ENCODE results near the gene DNAJA3. TPM values are rescaled to one million over a fixed set of nuclear protein-coding genes. Genes with fewer than 3 reads are reported as not detected.
A peak's percentile ranks its signal among the peaks of the same experiment; 100 is the strongest.

Gene DNAJA3
- total RNA-seq, 1 donor from 2014 or later, result 36.4 TPM

- H3K79me2 ChIP-seq (ENCODE audit: insufficient read depth, low read length), result no peaks in the 10 kb centered on the region
- H3K27me3 Mint-ChIP-seq (ENCODE audit: low read depth, unreplicated experiment), result no peaks in the 10 kb centered on the region
- H3K4me1 Mint-ChIP-seq (ENCODE audit: low read depth, unreplicated experiment), result no peaks in the 10 kb centered on the region
- H3K4me3 Mint-ChIP-seq (ENCODE audit: unreplicated experiment), result no peak overlapping the region
- TF ChIP-seq, protein P1, sequence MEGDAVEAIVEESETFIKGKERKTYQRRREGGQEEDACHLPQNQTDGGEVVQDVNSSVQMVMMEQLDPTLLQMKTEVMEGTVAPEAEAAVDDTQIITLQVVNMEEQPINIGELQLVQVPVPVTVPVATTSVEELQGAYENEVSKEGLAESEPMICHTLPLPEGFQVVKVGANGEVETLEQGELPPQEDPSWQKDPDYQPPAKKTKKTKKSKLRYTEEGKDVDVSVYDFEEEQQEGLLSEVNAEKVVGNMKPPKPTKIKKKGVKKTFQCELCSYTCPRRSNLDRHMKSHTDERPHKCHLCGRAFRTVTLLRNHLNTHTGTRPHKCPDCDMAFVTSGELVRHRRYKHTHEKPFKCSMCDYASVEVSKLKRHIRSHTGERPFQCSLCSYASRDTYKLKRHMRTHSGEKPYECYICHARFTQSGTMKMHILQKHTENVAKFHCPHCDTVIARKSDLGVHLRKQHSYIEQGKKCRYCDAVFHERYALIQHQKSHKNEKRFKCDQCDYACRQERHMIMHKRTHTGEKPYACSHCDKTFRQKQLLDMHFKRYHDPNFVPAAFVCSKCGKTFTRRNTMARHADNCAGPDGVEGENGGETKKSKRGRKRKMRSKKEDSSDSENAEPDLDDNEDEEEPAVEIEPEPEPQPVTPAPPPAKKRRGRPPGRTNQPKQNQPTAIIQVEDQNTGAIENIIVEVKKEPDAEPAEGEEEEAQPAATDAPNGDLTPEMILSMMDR (IDR thresholded peaks at IDR 0.05; ENCODE audit: insufficient read depth, low read depth, low read length), result no peak
- no peak for TF ChIP-seq EZH2 (IDR thresholded peaks at IDR 0.05; ENCODE audit: insufficient read depth, low read length)
- no peaks in the 10 kb centered on the region for H3K9me3 Mint-ChIP-seq (ENCODE audit: unreplicated experiment)
- peaks cover 6% of the 10 kb centered on the region for H3K36me3 Mint-ChIP-seq (ENCODE audit: low read depth, unreplicated experiment)
- no peak overlapping the region for H3K4me3 ChIP-seq (ENCODE audit: insufficient read depth, low read depth, low read length)
- FAIRE-seq (no peak), DNase-seq (ENCODE audit: low read depth) (no peak)
- no peak overlapping the region for H3K27ac ChIP-seq (ENCODE audit: low read depth, low read length)
- peaks cover 22% of the 10 kb centered on the region for H4K20me1 ChIP-seq (ENCODE audit: insufficient read depth, low read length)
- H3K4me2 ChIP-seq (ENCODE audit: low read length), result no peak overlapping the region
- no peaks in the 10 kb centered on the region for H3K27me3 ChIP-seq (ENCODE audit: insufficient read depth, low read length)
- H3K4me1 ChIP-seq (ENCODE audit: insufficient read depth, low read length), result peaks cover 2% of the 10 kb centered on the region
- no peak overlapping the region for H3K9ac ChIP-seq (ENCODE audit: low read length)
- H2AFZ ChIP-seq (ENCODE audit: low read depth, low read length), result no peak overlapping the region
- H3K36me3 ChIP-seq (ENCODE audit: insufficient read depth, low read length), result no peaks in the 10 kb centered on the region
- no peak overlapping the region for H3K27ac Mint-ChIP-seq (ENCODE audit: unreplicated experiment)
- no peaks in the 10 kb centered on the region for H3K9me3 ChIP-seq (ENCODE audit: insufficient read depth, low read depth, low read length)
Measured at GRCh38 chr16:4401510-4401909, 24.2 kb upstream of the DNAJA3 start.

DNA sequence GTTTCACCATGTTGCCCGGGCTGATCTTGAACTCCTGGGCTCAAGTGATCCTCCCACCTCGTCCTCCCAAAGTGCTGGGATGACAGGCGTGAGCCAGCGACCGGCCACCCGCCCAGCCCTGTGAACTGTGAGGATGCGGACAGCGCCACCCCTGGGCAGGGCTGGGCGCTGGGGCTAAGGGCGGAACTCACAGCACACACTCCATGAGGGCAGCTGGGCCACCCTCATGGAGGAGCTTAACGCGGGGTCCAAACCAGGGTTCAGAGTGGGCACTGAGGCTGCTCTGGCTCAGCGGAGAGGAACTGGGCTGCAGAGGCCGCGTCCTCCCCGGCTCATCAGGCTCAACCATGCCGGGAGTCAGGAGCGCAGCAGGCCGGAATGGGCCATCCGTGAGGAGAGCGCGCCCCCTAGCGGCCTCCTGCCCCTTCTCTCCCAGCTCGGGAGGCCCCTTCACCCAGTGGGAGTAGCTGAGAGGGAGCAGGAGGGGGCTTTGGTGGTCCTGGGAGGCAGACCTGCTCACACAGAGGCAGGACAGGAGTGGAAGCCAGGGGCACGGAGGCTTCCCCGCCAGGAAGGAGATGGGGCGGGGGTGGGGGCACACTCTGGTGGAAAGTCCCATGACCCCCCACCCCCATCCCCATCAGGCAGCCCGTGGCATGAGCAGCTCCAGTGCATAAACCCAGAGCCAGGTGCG lies 23.1 kb upstream of the DNAJA3 start:
- H3K4me3 ChIP-seq (ENCODE audit: insufficient read depth, low read depth, low read length), result no peak overlapping the region
- H3K4me1 ChIP-seq (ENCODE audit: insufficient read depth, low read length), result peaks cover 4% of the 10 kb centered on the region
- Mint-ChIP-seq H3K36me3 (ENCODE audit: low read depth, unreplicated experiment) (peaks cover 6% of the 10 kb centered on the region), H3K27me3 (ENCODE audit: low read depth, unreplicated experiment) (no peaks in the 10 kb centered on the region), H3K9me3 (ENCODE audit: unreplicated experiment) (no peaks in the 10 kb centered on the region), H3K27ac (ENCODE audit: unreplicated experiment) (no peak overlapping the region), H3K4me3 (ENCODE audit: unreplicated experiment) (no peak overlapping the region), H3K4me1 (ENCODE audit: low read depth, unreplicated experiment) (no peaks in the 10 kb centered on the region)
- H4K20me1 ChIP-seq (ENCODE audit: insufficient read depth, low read length), result peaks cover 22% of the 10 kb centered on the region
- no peak overlapping the region for H3K27ac ChIP-seq (ENCODE audit: low read depth, low read length)
- H2AFZ ChIP-seq (ENCODE audit: low read depth, low read length), result no peak overlapping the region
- H3K79me2 ChIP-seq (ENCODE audit: insufficient read depth, low read length), result no peaks in the 10 kb centered on the region
- H3K4me2 ChIP-seq (ENCODE audit: low read length), result no peak overlapping the region
- DNase-seq (ENCODE audit: low read depth) (no peak), FAIRE-seq (no peak)
- H3K9me3 ChIP-seq (ENCODE audit: insufficient read depth, low read depth, low read length), result no peaks in the 10 kb centered on the region
- no peak for TF ChIP-seq EZH2 (IDR thresholded peaks at IDR 0.05; ENCODE audit: insufficient read depth, low read length)
- TF ChIP-seq, protein P1 (IDR thresholded peaks at IDR 0.05; ENCODE audit: insufficient read depth, low read depth, low read length), result peak; percentile 54
- H3K36me3 ChIP-seq (ENCODE audit: insufficient read depth, low read length), result no peaks in the 10 kb centered on the region
- no peaks in the 10 kb centered on the region for H3K27me3 ChIP-seq (ENCODE audit: insufficient read depth, low read length)
- no peak overlapping the region for H3K9ac ChIP-seq (ENCODE audit: low read length)
